ENCODE results near the gene DLG2. TPM values are rescaled to one million over a fixed set of nuclear protein-coding genes. Genes with fewer than 3 reads are reported as not detected.

DLG2 gene
- total RNA-seq, 4 donors from 2014 or later = 1.3 to 4.7 (median 2.4) TPM

GRCh38 chr11:84044706-84045105 is 1582.4 kb downstream of the DLG2 start:
- Histone ChIP-seq H3K36me3 (no peaks in the 10 kb centered on the region), H3K4me3 (no peak overlapping the region), H3K9me3 (no peaks in the 10 kb centered on the region), H3K27me3 (no peaks in the 10 kb centered on the region), H3K4me1 (no peaks in the 10 kb centered on the region), H3K27ac (no peak overlapping the region)
- TF ChIP-seq POLR2A (IDR thresholded peaks at IDR 0.05) = no peak
- TF ChIP-seq, protein P1, sequence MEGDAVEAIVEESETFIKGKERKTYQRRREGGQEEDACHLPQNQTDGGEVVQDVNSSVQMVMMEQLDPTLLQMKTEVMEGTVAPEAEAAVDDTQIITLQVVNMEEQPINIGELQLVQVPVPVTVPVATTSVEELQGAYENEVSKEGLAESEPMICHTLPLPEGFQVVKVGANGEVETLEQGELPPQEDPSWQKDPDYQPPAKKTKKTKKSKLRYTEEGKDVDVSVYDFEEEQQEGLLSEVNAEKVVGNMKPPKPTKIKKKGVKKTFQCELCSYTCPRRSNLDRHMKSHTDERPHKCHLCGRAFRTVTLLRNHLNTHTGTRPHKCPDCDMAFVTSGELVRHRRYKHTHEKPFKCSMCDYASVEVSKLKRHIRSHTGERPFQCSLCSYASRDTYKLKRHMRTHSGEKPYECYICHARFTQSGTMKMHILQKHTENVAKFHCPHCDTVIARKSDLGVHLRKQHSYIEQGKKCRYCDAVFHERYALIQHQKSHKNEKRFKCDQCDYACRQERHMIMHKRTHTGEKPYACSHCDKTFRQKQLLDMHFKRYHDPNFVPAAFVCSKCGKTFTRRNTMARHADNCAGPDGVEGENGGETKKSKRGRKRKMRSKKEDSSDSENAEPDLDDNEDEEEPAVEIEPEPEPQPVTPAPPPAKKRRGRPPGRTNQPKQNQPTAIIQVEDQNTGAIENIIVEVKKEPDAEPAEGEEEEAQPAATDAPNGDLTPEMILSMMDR (IDR thresholded peaks at IDR 0.05 in 4 of 5, conservative IDR thresholded peaks at IDR 0.05 in 1 of 5) = no peak
- in situ Hi-C loops (cut with MboI; ENCODE audit: low sequenced_read_pairs in 4 of 4) (no loop called here), intact Hi-C loops (cut with DNase I; ENCODE audit: low total_unique reads) (no loop called here)
- DNase-seq = no peak
- no peak for ATAC-seq

DNA sequence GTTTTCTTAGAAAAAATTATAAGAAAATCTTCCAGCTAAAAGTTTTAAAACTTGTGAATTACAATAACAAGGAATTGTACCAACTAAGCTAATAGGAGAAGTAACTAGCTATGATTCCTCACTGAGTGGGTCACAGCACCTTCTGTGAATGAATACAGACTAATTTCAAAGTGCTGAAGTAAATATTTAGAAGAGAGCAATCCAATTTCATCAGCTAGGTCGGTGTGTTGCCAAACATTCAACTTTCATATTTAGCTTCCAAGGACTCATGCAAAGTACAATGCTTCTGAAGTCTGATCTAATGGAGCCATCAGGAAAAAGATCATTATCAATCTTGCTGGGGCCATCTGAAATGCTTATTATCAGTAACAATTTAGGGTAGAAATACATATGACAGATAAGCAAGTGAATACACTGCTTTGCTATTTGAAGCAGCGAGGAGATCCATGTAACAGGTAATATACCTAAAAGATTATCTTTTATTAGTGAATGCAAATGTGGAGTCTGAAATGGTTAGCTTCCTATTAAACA is 1590.4 kb downstream of the DLG2 start:
- Histone ChIP-seq H3K27ac (no peak overlapping the region), H3K9me3 (no peaks in the 10 kb centered on the region), H3K4me3 (no peak overlapping the region), H3K4me1 (no peaks in the 10 kb centered on the region), H3K27me3 (no peaks in the 10 kb centered on the region), H3K36me3 (no peaks in the 10 kb centered on the region)
- in situ Hi-C loops (cut with MboI; ENCODE audit: low sequenced_read_pairs in 4 of 4) (no loop called here), intact Hi-C loops (cut with DNase I; ENCODE audit: low total_unique reads) (no loop called here)
- DNase-seq = no peak
- TF ChIP-seq POLR2A (IDR thresholded peaks at IDR 0.05) = no peak
- TF ChIP-seq, protein P1 (IDR thresholded peaks at IDR 0.05 in 4 of 5, conservative IDR thresholded peaks at IDR 0.05 in 1 of 5) = no peak
- no peak for ATAC-seq

- Histone ChIP-seq H3K9me3 (no peaks in the 10 kb centered on the region), H3K27ac (no peak overlapping the region), H3K4me3 (no peak overlapping the region), H3K36me3 (no peaks in the 10 kb centered on the region), H3K27me3 (no peaks in the 10 kb centered on the region), H3K4me1 (no peaks in the 10 kb centered on the region)
- TF ChIP-seq, protein P1 (IDR thresholded peaks at IDR 0.05 in 4 of 5, conservative IDR thresholded peaks at IDR 0.05 in 1 of 5) = no peak
- no peak for TF ChIP-seq POLR2A (IDR thresholded peaks at IDR 0.05)
- DNase-seq = no peak
- ATAC-seq = no peak
- in situ Hi-C loops (cut with MboI; ENCODE audit: low sequenced_read_pairs in 4 of 4) (no loop called here), intact Hi-C loops (cut with DNase I; ENCODE audit: low total_unique reads) (no loop called here)
Observed at GRCh38 chr11:84035645-84036044, 1591.5 kb downstream of the DLG2 start.

- no peaks in the 10 kb centered on the region for H3K36me3 ChIP-seq
- H3K4me3 ChIP-seq = no peak overlapping the region
- no peaks in the 10 kb centered on the region for H3K27me3 ChIP-seq
- in situ Hi-C loops (cut with MboI; ENCODE audit: low sequenced_read_pairs in 4 of 4) (no loop called here), intact Hi-C loops (cut with DNase I; ENCODE audit: low total_unique reads) (no loop called here)
- ATAC-seq = no peak
- H3K9me3 ChIP-seq = no peaks in the 10 kb centered on the region
- TF ChIP-seq, protein P1 (IDR thresholded peaks at IDR 0.05 in 4 of 5, conservative IDR thresholded peaks at IDR 0.05 in 1 of 5) = no peak
- TF ChIP-seq POLR2A (IDR thresholded peaks at IDR 0.05) = no peak
- DNase-seq = no peak
- no peaks in the 10 kb centered on the region for H3K4me1 ChIP-seq
- no peak overlapping the region for H3K27ac ChIP-seq
Observed at GRCh38 chr11:84034484-84034883, 1592.7 kb downstream of the DLG2 start.

- ATAC-seq (no peak), DNase-seq (no peak)
- H3K4me3 ChIP-seq = no peak overlapping the region
- no peak for TF ChIP-seq POLR2A (IDR thresholded peaks at IDR 0.05)
- TF ChIP-seq, protein P1 (IDR thresholded peaks at IDR 0.05 in 4 of 5, conservative IDR thresholded peaks at IDR 0.05 in 1 of 5) = no peak
- intact Hi-C loops (cut with DNase I; ENCODE audit: low total_unique reads) (no loop called here), in situ Hi-C loops (cut with MboI; ENCODE audit: low sequenced_read_pairs in 4 of 4) (no loop called here)
- H3K27ac ChIP-seq = no peak overlapping the region
- no peaks in the 10 kb centered on the region for H3K27me3 ChIP-seq
- H3K4me1 ChIP-seq = no peaks in the 10 kb centered on the region
- H3K36me3 ChIP-seq = no peaks in the 10 kb centered on the region
- no peaks in the 10 kb centered on the region for H3K9me3 ChIP-seq
Observed at GRCh38 chr11:84024266-84024665, 1602.9 kb downstream of the DLG2 start.
